OCI-LY3 (cell line): ENCODE data around the gene ANKRD44.

Experiments
- EZH2phosphoT487 ChIP-seq: fragments of 200-600 bp; shearing (Covaris generic); IDR thresholded peaks from 2 replicates; pipeline ENCODE4 v1.6.1; 2018; ENCODE audit warnings: antibody characterized with exemption, mixed run types, low read depth
- TF ChIP-seq, protein P1 (sequence below): fragments of 200-600, 300-600 bp; sonication (generic); IDR thresholded peaks from 2 replicates; pipeline ENCODE4 v1.5.1; 2014; ENCODE audit warnings: antibody characterized with exemption, low read length, low read depth

DNA sequence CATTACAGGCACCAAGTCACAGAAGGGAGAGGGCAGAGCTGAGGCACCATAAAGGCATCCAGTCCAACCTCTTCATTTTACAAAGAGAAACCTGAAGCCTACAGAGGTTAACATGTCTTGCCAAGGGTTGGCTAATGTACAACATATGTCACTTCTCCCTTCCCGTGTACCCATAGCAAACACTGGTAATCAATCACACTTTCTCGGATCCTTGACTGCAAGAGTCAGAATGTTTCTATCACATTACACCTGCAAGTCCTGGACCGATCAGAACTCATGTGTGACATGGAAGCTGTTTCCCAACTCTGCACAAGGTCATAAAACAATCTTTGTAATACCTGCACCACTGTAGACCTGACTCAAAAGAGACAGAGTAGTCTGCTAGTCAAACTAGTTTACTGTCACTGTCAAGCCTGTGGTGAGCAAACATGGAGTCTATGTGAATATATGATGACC, 6.0 kb downstream of the ANKRD44 start:
- TF ChIP-seq, protein P1, sequence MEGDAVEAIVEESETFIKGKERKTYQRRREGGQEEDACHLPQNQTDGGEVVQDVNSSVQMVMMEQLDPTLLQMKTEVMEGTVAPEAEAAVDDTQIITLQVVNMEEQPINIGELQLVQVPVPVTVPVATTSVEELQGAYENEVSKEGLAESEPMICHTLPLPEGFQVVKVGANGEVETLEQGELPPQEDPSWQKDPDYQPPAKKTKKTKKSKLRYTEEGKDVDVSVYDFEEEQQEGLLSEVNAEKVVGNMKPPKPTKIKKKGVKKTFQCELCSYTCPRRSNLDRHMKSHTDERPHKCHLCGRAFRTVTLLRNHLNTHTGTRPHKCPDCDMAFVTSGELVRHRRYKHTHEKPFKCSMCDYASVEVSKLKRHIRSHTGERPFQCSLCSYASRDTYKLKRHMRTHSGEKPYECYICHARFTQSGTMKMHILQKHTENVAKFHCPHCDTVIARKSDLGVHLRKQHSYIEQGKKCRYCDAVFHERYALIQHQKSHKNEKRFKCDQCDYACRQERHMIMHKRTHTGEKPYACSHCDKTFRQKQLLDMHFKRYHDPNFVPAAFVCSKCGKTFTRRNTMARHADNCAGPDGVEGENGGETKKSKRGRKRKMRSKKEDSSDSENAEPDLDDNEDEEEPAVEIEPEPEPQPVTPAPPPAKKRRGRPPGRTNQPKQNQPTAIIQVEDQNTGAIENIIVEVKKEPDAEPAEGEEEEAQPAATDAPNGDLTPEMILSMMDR: no peak
- TF ChIP-seq EZH2phosphoT487: no peak
